Loucy (cell line): ENCODE results near the gene MAP1B.

Source experiments
- H2AFZ ChIP-seq: fragments of 200-600 bp; sonication (generic); 2 replicates; pipeline ENCODE4 v1.6.0; 2016; ENCODE audit warnings: antibody characterized with exemption, mild to moderate bottlenecking, low read length, moderate library complexity
- H3F3A ChIP-seq: fragments of 200-600 bp; 2 replicates; pipeline ENCODE4 v1.6.0; 2016; ENCODE audit warnings: antibody characterized with exemption, low read depth, mild to moderate bottlenecking
- H3K27me3 ChIP-seq: fragments of 200-600 bp; sonication (generic); 2 replicates; pipeline ENCODE4 v1.6.1; 2014; ENCODE audit warnings: low read length, mild to moderate bottlenecking; ENCODE audit not compliant: insufficient read depth, poor library complexity, severe bottlenecking
- H3K36me3 ChIP-seq: fragments of 200-600 bp; sonication (generic); 2 replicates; pipeline ENCODE4 v1.6.1; 2016; ENCODE audit warnings: low read length; ENCODE audit not compliant: insufficient read depth
- H3K4me1 ChIP-seq: fragments of 200-600 bp; sonication (generic); 2 replicates; pipeline ENCODE4 v1.5.1; 2014; ENCODE audit warnings: low read length, mild to moderate bottlenecking; ENCODE audit not compliant: insufficient read depth, poor library complexity, severe bottlenecking
- H3K4me2 ChIP-seq: fragments of 200-600 bp; sonication (generic); 2 replicates; pipeline ENCODE4 v1.6.0; 2014; ENCODE audit warnings: antibody characterized with exemption, low read length, low read depth, mild to moderate bottlenecking; ENCODE audit not compliant: poor library complexity, severe bottlenecking
- H3K4me3 ChIP-seq: fragments of 200-600 bp; sonication (generic); 2 replicates; pipeline ENCODE4 v1.5.1; 2014; ENCODE audit warnings: low read length, mild to moderate bottlenecking, mixed read lengths; ENCODE audit not compliant: poor library complexity, severe bottlenecking
- H3K79me2 ChIP-seq: fragments of 200-600 bp; sonication (generic); 2 replicates; pipeline ENCODE4 v1.6.1; 2014; ENCODE audit warnings: low read length; ENCODE audit not compliant: insufficient read depth
- H3K9ac ChIP-seq: fragments of 200-600 bp; sonication (generic); 2 replicates; pipeline ENCODE4 v1.6.0; 2014; ENCODE audit warnings: mild to moderate bottlenecking, low read depth, low read length, moderate library complexity; ENCODE audit not compliant: poor library complexity, severe bottlenecking
- H3K9me2 ChIP-seq: fragments of 200-600 bp; sonication (generic); replicated peaks from 2 replicates; pipeline ENCODE4 v1.6.1; 2016; ENCODE audit warnings: low read depth, low read length, mixed read lengths
- H3K9me3 ChIP-seq: fragments of 200-600 bp; sonication (generic); 2 replicates; pipeline ENCODE4 v1.6.1; 2014; ENCODE audit warnings: mild to moderate bottlenecking, antibody characterized with exemption, low read length, low read depth; ENCODE audit not compliant: insufficient read depth
- H4K20me1 ChIP-seq: fragments of 200-600 bp; sonication (generic); 2 replicates; pipeline ENCODE4 v1.6.0; 2014; ENCODE audit warnings: antibody characterized with exemption, low read length, mild to moderate bottlenecking; ENCODE audit not compliant: insufficient read depth, poor library complexity, severe bottlenecking
- EZH2phosphoT487 ChIP-seq: fragments of 200-600 bp; IDR thresholded peaks from 2 replicates; pipeline ENCODE4 v1.6.1; 2018; ENCODE audit warnings: antibody characterized with exemption, mild to moderate bottlenecking, moderate library complexity, borderline replicate concordance
- TF ChIP-seq, protein P1 (sequence below): fragments of 200-600 bp; sonication (generic); conservative IDR thresholded peaks from 2 replicates; pipeline ENCODE4 v1.5.1; 2014; ENCODE audit warnings: mild to moderate bottlenecking, antibody characterized with exemption, low read length

MAP1B gene

GRCh38 chr5:72064801-72065570, 42.3 kb upstream of the MAP1B start:
- H4K20me1 ChIP-seq: no peaks in the 10 kb centered on the region
- no peaks in the 10 kb centered on the region for H3K9me3 ChIP-seq
- no peak overlapping the region for H3K9ac ChIP-seq
- no peak overlapping the region for H2AFZ ChIP-seq
- H3K4me1 ChIP-seq: no peaks in the 10 kb centered on the region
- no peaks in the 10 kb centered on the region for H3K79me2 ChIP-seq
- H3K4me2 ChIP-seq: no peak overlapping the region
- H3F3A ChIP-seq: no peaks in the 10 kb centered on the region
- no peaks in the 10 kb centered on the region for H3K27me3 ChIP-seq
- H3K36me3 ChIP-seq: no peaks in the 10 kb centered on the region
- TF ChIP-seq, protein P1, sequence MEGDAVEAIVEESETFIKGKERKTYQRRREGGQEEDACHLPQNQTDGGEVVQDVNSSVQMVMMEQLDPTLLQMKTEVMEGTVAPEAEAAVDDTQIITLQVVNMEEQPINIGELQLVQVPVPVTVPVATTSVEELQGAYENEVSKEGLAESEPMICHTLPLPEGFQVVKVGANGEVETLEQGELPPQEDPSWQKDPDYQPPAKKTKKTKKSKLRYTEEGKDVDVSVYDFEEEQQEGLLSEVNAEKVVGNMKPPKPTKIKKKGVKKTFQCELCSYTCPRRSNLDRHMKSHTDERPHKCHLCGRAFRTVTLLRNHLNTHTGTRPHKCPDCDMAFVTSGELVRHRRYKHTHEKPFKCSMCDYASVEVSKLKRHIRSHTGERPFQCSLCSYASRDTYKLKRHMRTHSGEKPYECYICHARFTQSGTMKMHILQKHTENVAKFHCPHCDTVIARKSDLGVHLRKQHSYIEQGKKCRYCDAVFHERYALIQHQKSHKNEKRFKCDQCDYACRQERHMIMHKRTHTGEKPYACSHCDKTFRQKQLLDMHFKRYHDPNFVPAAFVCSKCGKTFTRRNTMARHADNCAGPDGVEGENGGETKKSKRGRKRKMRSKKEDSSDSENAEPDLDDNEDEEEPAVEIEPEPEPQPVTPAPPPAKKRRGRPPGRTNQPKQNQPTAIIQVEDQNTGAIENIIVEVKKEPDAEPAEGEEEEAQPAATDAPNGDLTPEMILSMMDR: no peak
- no peak for TF ChIP-seq EZH2phosphoT487
- H3K4me3 ChIP-seq: no peak overlapping the region
- H3K9me2 ChIP-seq: no peaks in the 10 kb centered on the region

- Histone ChIP-seq H3F3A (no peaks in the 10 kb centered on the region), H3K79me2 (no peaks in the 10 kb centered on the region), H3K36me3 (no peaks in the 10 kb centered on the region), H3K4me3 (no peak overlapping the region), H4K20me1 (no peaks in the 10 kb centered on the region), H3K9me2 (no peaks in the 10 kb centered on the region), H3K27me3 (no peaks in the 10 kb centered on the region), H3K4me1 (no peaks in the 10 kb centered on the region), H2AFZ (no peak overlapping the region), H3K9me3 (no peaks in the 10 kb centered on the region), H3K4me2 (no peak overlapping the region), H3K9ac (no peak overlapping the region)
- no peak for TF ChIP-seq EZH2phosphoT487
- TF ChIP-seq, protein P1: no peak
These were observed 41.5 kb upstream of the MAP1B start for GRCh38 chr5:72065751-72066255.

DNA sequence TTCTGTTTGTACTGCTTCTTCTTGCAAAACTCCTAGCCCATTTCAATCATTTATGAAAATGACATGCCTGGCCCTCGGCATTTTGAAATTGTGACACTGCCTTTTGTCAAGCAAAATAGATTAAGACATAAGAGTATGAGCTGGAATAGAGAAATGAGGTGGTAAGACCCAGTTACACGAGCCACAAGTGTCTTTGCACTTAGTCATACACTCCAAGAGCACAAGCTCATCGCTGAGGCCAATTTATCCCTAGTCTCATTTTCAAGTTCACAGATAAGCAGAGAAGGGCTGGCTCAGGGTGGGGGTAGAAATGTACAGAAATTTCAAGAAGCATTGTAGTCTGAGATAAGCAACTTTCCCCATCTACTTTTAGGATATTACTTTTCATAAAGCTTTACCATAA, 40.6 kb upstream of the MAP1B start:
- no peak overlapping the region for H3K4me2 ChIP-seq

More for the DNA sequence above, 40.6 kb upstream of the MAP1B start:
- no peaks in the 10 kb centered on the region for H3K27me3 ChIP-seq
- H3F3A ChIP-seq: no peaks in the 10 kb centered on the region
- no peaks in the 10 kb centered on the region for H3K36me3 ChIP-seq
- no peaks in the 10 kb centered on the region for H3K4me1 ChIP-seq
- H3K9ac ChIP-seq: no peak overlapping the region
- H2AFZ ChIP-seq: no peak overlapping the region
- no peaks in the 10 kb centered on the region for H3K79me2 ChIP-seq
- no peaks in the 10 kb centered on the region for H3K9me3 ChIP-seq
- no peaks in the 10 kb centered on the region for H4K20me1 ChIP-seq
- H3K4me3 ChIP-seq: no peak overlapping the region
- no peaks in the 10 kb centered on the region for H3K9me2 ChIP-seq
- TF ChIP-seq, protein P1: no peak
- no peak for TF ChIP-seq EZH2phosphoT487
